ENCODE measurements around the gene FAM186B. TPM values are rescaled to one million over a fixed set of nuclear protein-coding genes. Genes with fewer than 3 reads are reported as not detected.

FAM186B gene
- polyA plus RNA-seq, 2 of the 4 experiments (the other 2 are of a cell fraction): 0.04 to 0.08 TPM

DNA sequence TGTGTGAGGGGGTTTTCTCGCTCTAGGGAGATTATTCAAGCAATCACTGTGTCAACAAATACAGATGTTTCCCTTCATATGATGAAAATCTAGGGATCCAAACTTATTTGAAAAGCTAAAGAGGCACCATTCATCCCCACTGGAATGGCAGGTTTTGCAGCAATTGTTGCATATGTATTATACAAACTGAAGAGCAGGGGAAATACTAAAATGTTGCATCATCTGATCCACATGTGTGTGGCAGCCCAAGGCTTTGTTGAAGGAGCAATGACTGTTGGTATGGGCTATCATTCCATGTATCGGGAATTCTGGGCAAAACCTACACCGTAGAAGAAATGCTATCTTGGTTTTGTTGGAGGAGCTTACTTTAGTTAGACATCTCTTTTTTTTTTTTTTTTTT, 13.8 kb upstream of the FAM186B start:
- H3K4me1 ChIP-seq: peaks cover 19% of the 10 kb centered on the region
- no peak overlapping the region for H3K27ac ChIP-seq
- no peak overlapping the region for H3K4me2 ChIP-seq
- peaks cover 6% of the 10 kb centered on the region; the same call in 2 of the 3 replicates for H3K9me3 ChIP-seq
- ChIA-PET CTCF (interaction anchor here (0.9 to 3.1 kb wide), 6 partner anchors 17 to 489 kb away, joined by 3 to 12 read pairs (median 4); no protein-coding TSS in a partner anchor), POLR2A (no interaction called here)
- ATAC-seq (no peak), DNase-seq (ENCODE audit: low read depth in 1 of 2, low spot score in 1 of 2) (no peak), FAIRE-seq (no peak)
- TF ChIP-seq MAZ (IDR thresholded peaks at IDR 0.05; ENCODE audit: borderline replicate concordance, low read depth, low read length) (no peak), HEYL (CRISPR knock-in tag; IDR thresholded peaks at IDR 0.05) (no peak)
- 90% methylated on average over 3 of the region's 3 CpGs for WGBS (ENCODE audit: missing lambda C conversion rate)
- H3K4me3 ChIP-seq: no peak overlapping the region

DNA sequence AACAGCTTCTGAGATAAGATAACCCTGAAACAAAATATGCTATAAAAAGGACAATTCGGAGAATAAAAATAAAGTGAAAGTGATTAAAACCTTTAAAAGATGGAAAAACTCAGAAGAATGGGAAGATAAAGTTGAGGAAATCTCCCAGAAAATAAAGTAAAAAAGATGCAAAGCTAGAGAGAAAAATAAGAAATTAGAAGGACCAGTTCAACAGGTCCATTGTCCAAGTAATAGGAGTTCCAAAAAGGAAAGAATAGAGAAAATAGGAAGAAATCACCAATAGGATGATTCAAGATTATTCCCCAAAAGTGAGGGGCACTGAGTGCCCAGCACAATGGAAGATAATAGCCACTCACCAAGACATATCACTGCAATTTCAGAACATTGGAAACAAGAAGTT, 13.1 kb upstream of the FAM186B start:
- ChIA-PET POLR2A (no interaction called here), CTCF (interaction anchor here (1.3 to 3.1 kb wide), 4 partner anchors 25 to 489 kb away, joined by 3 to 12 read pairs (median 4); no protein-coding TSS in a partner anchor)
- DNase-seq (ENCODE audit: low read depth in 1 of 2, low spot score in 1 of 2) (no peak), ATAC-seq (no peak), FAIRE-seq (no peak)
- TF ChIP-seq ZFP36 (IDR thresholded peaks at IDR 0.05; ENCODE audit: borderline replicate concordance, partially characterized antibody): no peak
- TF ChIP-seq, protein P1, sequence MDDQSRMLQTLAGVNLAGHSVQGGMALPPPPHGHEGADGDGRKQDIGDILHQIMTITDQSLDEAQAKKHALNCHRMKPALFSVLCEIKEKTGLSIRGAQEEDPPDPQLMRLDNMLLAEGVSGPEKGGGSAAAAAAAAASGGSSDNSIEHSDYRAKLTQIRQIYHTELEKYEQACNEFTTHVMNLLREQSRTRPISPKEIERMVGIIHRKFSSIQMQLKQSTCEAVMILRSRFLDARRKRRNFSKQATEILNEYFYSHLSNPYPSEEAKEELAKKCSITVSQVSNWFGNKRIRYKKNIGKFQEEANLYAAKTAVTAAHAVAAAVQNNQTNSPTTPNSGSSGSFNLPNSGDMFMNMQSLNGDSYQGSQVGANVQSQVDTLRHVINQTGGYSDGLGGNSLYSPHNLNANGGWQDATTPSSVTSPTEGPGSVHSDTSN (IDR thresholded peaks at IDR 0.05): no peak
- no peak for TF ChIP-seq HOXA7 (CRISPR knock-in tag; IDR thresholded peaks at IDR 0.05)
- TF ChIP-seq RNF2 (IDR thresholded peaks at IDR 0.05; ENCODE audit: borderline replicate concordance, low read depth): no peak
- TF ChIP-seq NPAS2 (CRISPR knock-in tag; IDR thresholded peaks at IDR 0.05; ENCODE audit: borderline replicate concordance): no peak
- TF ChIP-seq ZC3H11A (IDR thresholded peaks at IDR 0.05): no peak
- no peak for TF ChIP-seq ZNF302 (CRISPR knock-in tag; IDR thresholded peaks at IDR 0.05)
- no peak for TF ChIP-seq FOSB (CRISPR knock-in tag; IDR thresholded peaks at IDR 0.05)
- TF ChIP-seq, protein P2, sequence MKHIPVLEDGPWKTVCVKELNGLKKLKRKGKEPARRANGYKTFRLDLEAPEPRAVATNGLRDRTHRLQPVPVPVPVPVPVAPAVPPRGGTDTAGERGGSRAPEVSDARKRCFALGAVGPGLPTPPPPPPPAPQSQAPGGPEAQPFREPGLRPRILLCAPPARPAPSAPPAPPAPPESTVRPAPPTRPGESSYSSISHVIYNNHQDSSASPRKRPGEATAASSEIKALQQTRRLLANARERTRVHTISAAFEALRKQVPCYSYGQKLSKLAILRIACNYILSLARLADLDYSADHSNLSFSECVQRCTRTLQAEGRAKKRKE (CRISPR knock-in tag; IDR thresholded peaks at IDR 0.05; ENCODE audit: low read depth): no peak
- no peak for TF ChIP-seq KDM1A (IDR thresholded peaks at IDR 0.05; ENCODE audit: low read depth)
- no peak for TF ChIP-seq JUN (IDR thresholded peaks at IDR 0.05)
- TF ChIP-seq ZSCAN20 (CRISPR knock-in tag; IDR thresholded peaks at IDR 0.05): no peak
- no peak for TF ChIP-seq FOSL2 (IDR thresholded peaks at IDR 0.05)
- TF ChIP-seq FOSL2 (CRISPR knock-in tag; IDR thresholded peaks at IDR 0.05): no peak
- no peak for TF ChIP-seq TP53 (CRISPR knock-in tag; IDR thresholded peaks at IDR 0.05)
- no peak for TF ChIP-seq EP300 (IDR thresholded peaks at IDR 0.05)
- no peak for TF ChIP-seq CEBPB (IDR thresholded peaks at IDR 0.05)
- TF ChIP-seq SREBF2 (IDR thresholded peaks at IDR 0.05): no peak
- no peak for TF ChIP-seq CBX8 (IDR thresholded peaks at IDR 0.05)
- TF ChIP-seq, protein P3, sequence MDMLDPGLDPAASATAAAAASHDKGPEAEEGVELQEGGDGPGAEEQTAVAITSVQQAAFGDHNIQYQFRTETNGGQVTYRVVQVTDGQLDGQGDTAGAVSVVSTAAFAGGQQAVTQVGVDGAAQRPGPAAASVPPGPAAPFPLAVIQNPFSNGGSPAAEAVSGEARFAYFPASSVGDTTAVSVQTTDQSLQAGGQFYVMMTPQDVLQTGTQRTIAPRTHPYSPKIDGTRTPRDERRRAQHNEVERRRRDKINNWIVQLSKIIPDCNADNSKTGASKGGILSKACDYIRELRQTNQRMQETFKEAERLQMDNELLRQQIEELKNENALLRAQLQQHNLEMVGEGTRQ (IDR thresholded peaks at IDR 0.05): no peak
- TF ChIP-seq CHD2 (IDR thresholded peaks at IDR 0.05; ENCODE audit: low read length, partially characterized antibody): no peak
- Histone ChIP-seq H3K27ac (no peak overlapping the region), H3K4me3 (no peak overlapping the region), H3K4me1 (peaks cover 14% of the 10 kb centered on the region), H3K4me2 (no peak overlapping the region), H3K9me3 (peaks cover 6% of the 10 kb centered on the region; the same call in 2 of the 3 replicates)
- WGBS (ENCODE audit: missing lambda C conversion rate): 63% methylated on average over 1 of the region's 1 CpG

Data from A549 (cell line).